ENCODE measurements around the gene CEBPA. TPM values are rescaled to one million over a fixed set of nuclear protein-coding genes. Genes with fewer than 3 reads are reported as not detected.
A peak's percentile ranks its signal among the peaks of the same experiment; 100 is the strongest.

Gene CEBPA
- total and polyA plus RNA-seq, 2 experiments from 2014 or later = 103 to 151 TPM

DNA sequence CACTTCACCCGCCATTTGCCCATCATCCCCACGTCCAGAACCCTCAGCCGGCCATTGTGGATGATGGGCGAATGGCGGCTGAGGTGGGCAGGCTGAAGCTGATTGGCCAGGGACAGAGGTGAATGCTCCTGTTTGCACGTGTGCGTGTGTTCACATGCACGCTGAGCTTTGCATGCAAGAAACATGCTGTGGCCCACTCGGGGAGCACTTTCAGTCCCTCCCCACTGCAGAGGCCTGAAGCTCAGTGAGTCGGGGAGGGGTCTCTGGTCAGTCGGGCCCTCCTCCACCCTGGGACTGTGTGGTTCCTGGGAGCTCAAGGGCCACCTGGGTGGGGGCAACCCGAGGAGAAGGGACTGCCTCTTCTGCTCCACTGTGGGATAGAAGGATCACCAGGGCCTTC, 24.9 kb downstream of the CEBPA start:
- Histone ChIP-seq H3K4me3 (no peak overlapping the region), H3K27ac (no peak overlapping the region), H3K9me2 (replicated peaks; ENCODE audit: insufficient read depth) (no peaks in the 10 kb centered on the region), H3K4me2 (no peak overlapping the region), H3K4me1 (ENCODE audit: insufficient read depth) (peaks cover 64% of the 10 kb centered on the region), H2AFZ (no peak overlapping the region), H3K27me3 (no peaks in the 10 kb centered on the region), H3K79me2 (no peaks in the 10 kb centered on the region), H4K20me1 (ENCODE audit: insufficient read depth, poor library complexity, severe bottlenecking) (no peaks in the 10 kb centered on the region), H3K9me3 (ENCODE audit: low read depth) (no peaks in the 10 kb centered on the region), H3K36me3 (replicated peaks; ENCODE audit: insufficient read depth, low read depth) (no peaks in the 10 kb centered on the region)
- TF ChIP-seq, protein P1, sequence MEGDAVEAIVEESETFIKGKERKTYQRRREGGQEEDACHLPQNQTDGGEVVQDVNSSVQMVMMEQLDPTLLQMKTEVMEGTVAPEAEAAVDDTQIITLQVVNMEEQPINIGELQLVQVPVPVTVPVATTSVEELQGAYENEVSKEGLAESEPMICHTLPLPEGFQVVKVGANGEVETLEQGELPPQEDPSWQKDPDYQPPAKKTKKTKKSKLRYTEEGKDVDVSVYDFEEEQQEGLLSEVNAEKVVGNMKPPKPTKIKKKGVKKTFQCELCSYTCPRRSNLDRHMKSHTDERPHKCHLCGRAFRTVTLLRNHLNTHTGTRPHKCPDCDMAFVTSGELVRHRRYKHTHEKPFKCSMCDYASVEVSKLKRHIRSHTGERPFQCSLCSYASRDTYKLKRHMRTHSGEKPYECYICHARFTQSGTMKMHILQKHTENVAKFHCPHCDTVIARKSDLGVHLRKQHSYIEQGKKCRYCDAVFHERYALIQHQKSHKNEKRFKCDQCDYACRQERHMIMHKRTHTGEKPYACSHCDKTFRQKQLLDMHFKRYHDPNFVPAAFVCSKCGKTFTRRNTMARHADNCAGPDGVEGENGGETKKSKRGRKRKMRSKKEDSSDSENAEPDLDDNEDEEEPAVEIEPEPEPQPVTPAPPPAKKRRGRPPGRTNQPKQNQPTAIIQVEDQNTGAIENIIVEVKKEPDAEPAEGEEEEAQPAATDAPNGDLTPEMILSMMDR (IDR thresholded peaks at IDR 0.05; ENCODE audit: poor library complexity) = no peak
- TF ChIP-seq EZH2phosphoT487 (IDR thresholded peaks at IDR 0.05; ENCODE audit: low read depth, severe bottlenecking, unreplicated experiment) (no peak), EZH2 (IDR thresholded peaks at IDR 0.05; ENCODE audit: borderline replicate concordance) (no peak)
- WGBS (ENCODE audit: low lambda C conversion rate, missing lambda C conversion rate) = 93% methylated on average over 12 of the region's 12 CpGs
- DNase-seq (ENCODE audit: low spot score) = no peak

DNA sequence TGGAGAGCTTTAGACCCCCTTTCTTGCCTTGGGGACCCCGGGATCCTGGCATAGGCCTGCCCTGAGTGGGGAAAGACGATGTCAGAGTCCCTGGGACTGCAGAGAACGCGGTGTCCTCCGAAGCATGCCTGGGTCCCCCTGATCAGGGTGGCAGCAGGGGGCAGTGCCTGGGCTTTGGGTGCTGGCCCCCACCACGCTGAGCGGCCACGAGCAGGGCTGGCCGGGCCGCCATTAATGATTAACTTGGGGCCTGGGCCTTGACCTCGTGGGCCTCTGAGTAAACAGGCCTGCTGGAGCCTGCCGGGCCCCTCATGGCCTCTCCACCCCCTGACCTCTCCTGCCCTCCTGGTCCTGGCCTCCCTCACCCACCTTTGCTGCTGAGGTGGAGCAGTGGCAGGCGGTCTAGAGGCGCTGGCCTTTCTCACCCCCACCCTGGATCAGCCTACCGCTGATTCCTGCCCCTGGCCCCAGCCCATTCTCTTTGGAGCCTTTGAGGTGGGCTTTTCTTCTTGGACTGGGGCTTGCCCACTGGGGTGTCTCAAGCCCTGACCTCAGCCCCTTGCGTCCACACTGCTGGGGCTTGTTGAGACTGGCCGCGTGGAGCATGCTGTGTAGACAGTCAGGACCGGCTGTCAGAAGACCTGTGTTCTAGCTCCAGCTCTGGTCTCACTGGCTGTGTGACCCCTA, 26.3 kb downstream of the CEBPA start:
- Histone ChIP-seq H4K20me1 (ENCODE audit: insufficient read depth, poor library complexity, severe bottlenecking) (no peaks in the 10 kb centered on the region), H2AFZ (no peak overlapping the region), H3K27ac (peak overlapping the region; percentile 95), H3K9me2 (replicated peaks; ENCODE audit: insufficient read depth) (no peaks in the 10 kb centered on the region), H3K4me2 (peak overlapping the region; percentile 27), H3K36me3 (replicated peaks; ENCODE audit: insufficient read depth, low read depth) (no peaks in the 10 kb centered on the region), H3K27me3 (no peaks in the 10 kb centered on the region), H3K4me3 (no peak overlapping the region), H3K79me2 (no peaks in the 10 kb centered on the region), H3K9me3 (ENCODE audit: low read depth) (no peaks in the 10 kb centered on the region), H3K4me1 (ENCODE audit: insufficient read depth) (peaks cover 56% of the 10 kb centered on the region)
- WGBS (ENCODE audit: low lambda C conversion rate, missing lambda C conversion rate) = 72% methylated on average over 19 of the region's 19 CpGs
- peak; percentile 63 for DNase-seq (ENCODE audit: low spot score)
- TF ChIP-seq EZH2phosphoT487 (IDR thresholded peaks at IDR 0.05; ENCODE audit: low read depth, severe bottlenecking, unreplicated experiment) (no peak), EZH2 (IDR thresholded peaks at IDR 0.05; ENCODE audit: borderline replicate concordance) (no peak)
- TF ChIP-seq, protein P1 (IDR thresholded peaks at IDR 0.05; ENCODE audit: poor library complexity) = no peak

DNA sequence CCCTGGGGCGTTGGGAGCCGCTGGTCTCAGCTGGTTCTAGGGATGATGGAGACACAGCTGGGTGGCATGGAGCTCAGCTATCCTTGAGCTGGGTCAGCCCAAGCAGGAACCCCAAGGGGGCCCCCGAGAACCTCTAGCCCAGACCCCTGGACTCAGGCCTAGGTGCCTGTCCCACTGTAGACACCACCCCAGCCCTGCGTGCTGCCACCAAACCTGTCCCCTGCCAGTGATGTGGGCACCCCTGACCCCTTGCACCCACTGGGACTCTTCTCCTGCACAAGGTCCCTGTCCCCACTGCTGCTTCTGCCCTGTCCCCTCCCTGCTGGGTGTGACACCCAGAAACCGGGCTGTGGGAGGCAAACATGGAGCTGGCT, 26.8 kb downstream of the CEBPA start:
- no peak overlapping the region for H2AFZ ChIP-seq
- no peaks in the 10 kb centered on the region for H3K36me3 ChIP-seq (replicated peaks; ENCODE audit: insufficient read depth, low read depth)
- no peaks in the 10 kb centered on the region for H3K9me3 ChIP-seq (ENCODE audit: low read depth)
- H3K27me3 ChIP-seq = no peaks in the 10 kb centered on the region
- no peak overlapping the region for H3K4me3 ChIP-seq
- no peak for TF ChIP-seq EZH2phosphoT487 (IDR thresholded peaks at IDR 0.05; ENCODE audit: low read depth, severe bottlenecking, unreplicated experiment)
- 83% methylated on average over 5 of the region's 5 CpGs for WGBS (ENCODE audit: low lambda C conversion rate, missing lambda C conversion rate)
- peaks cover 56% of the 10 kb centered on the region for H3K4me1 ChIP-seq (ENCODE audit: insufficient read depth)
- H3K79me2 ChIP-seq = no peaks in the 10 kb centered on the region
- no peak for DNase-seq (ENCODE audit: low spot score)
- no peaks in the 10 kb centered on the region for H3K9me2 ChIP-seq (replicated peaks; ENCODE audit: insufficient read depth)
- no peaks in the 10 kb centered on the region for H4K20me1 ChIP-seq (ENCODE audit: insufficient read depth, poor library complexity, severe bottlenecking)
- peak overlapping the region; percentile 95 for H3K27ac ChIP-seq
- H3K4me2 ChIP-seq = peak overlapping the region; percentile 27

DNA sequence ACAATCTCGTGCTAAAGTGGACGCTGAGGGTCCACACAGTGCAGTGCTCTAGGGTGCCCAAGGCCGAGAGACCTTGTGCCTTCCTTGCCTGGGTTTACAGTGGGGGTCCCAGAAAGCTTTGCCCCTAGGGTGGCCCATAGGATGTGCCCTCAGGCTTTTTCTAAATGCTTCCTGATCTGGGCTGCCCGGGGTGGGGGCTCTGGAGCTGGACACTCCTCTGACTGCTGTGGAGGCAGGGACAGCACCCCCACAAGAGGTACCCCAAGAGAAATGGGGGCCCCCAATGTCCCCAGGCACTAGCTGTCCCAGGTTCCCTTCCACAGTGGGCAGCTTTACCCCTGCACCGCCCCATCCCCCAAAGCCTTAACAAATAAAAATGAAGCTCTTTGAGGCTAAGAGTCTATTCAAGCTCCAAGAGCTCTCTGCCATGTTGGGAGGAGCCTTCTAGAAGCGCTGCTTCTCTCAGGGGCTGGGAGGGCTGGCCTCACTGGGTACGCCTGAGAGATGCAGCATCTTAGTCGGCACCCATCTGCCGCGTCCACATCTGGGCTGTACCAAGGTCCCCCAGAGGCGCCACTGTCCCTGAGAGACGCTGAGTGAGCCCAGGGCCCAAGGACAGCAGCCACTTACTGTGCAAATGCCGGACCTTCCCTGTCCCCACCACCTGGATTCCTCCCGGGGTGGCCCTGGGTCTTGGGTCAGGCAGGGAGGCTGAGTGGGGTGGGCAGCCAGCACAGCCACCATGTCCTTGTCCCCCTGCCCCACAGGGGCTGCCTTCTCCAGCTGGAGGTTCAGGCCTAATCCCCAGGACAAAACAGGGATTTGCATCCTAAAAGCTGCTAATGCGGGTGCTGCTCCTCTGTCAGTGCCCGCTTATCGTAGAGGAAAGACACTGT, 27.4 kb downstream of the CEBPA start:
- Histone ChIP-seq H3K4me3 (no peak overlapping the region), H3K4me1 (ENCODE audit: insufficient read depth) (peaks cover 53% of the 10 kb centered on the region), H3K4me2 (peak overlapping the region; percentile 25), H3K36me3 (replicated peaks; ENCODE audit: insufficient read depth, low read depth) (no peaks in the 10 kb centered on the region), H2AFZ (no peak overlapping the region), H3K79me2 (no peaks in the 10 kb centered on the region), H3K27me3 (no peaks in the 10 kb centered on the region), H4K20me1 (ENCODE audit: insufficient read depth, poor library complexity, severe bottlenecking) (no peaks in the 10 kb centered on the region), H3K27ac (peak overlapping the region; percentile 95), H3K9me2 (replicated peaks; ENCODE audit: insufficient read depth) (no peaks in the 10 kb centered on the region), H3K9me3 (ENCODE audit: low read depth) (no peaks in the 10 kb centered on the region)
- TF ChIP-seq EZH2phosphoT487 (IDR thresholded peaks at IDR 0.05; ENCODE audit: low read depth, severe bottlenecking, unreplicated experiment) = no peak
- TF ChIP-seq EZH2 (IDR thresholded peaks at IDR 0.05; ENCODE audit: borderline replicate concordance) = no peak
- TF ChIP-seq, protein P1 (IDR thresholded peaks at IDR 0.05; ENCODE audit: poor library complexity) = no peak
- no peak for DNase-seq (ENCODE audit: low spot score)
- WGBS (ENCODE audit: low lambda C conversion rate, missing lambda C conversion rate) = 79% methylated on average over 17 of the region's 17 CpGs

All from hepatocyte (in vitro differentiated cells).